Measurements from ENCODE around the gene ZNF415.

DNA sequence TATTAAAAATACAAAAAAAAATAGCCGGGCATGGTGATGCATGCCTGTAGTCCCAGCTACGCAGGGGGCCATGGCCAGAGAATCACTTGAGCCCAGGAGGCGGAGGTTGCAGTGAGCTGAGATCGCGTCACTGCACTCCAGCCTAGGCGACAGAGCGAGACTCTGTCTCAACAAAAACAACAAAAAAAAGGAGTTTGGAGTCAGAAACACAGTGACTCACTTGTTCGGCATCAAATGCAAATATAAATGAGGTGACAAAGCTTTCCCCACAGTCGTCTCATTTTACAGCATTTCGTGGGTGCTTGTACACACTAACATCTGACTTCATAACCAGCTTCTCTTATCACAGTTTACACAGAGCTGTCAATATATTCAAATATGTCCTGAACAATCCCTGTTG lies 49.5 kb upstream of the ZNF415 start:
- no peak for TF ChIP-seq CTBP1 (IDR thresholded peaks at IDR 0.05; ENCODE audit: borderline replicate concordance)
- TF ChIP-seq, protein P1, sequence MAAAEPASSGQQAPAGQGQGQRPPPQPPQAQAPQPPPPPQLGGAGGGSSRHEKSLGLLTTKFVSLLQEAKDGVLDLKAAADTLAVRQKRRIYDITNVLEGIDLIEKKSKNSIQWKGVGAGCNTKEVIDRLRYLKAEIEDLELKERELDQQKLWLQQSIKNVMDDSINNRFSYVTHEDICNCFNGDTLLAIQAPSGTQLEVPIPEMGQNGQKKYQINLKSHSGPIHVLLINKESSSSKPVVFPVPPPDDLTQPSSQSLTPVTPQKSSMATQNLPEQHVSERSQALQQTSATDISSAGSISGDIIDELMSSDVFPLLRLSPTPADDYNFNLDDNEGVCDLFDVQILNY (CRISPR knock-in tag; IDR thresholded peaks at IDR 0.05): no peak
- TF ChIP-seq FOXK1 (CRISPR knock-in tag; IDR thresholded peaks at IDR 0.05; ENCODE audit: borderline replicate concordance): no peak
- TF ChIP-seq, protein P2, sequence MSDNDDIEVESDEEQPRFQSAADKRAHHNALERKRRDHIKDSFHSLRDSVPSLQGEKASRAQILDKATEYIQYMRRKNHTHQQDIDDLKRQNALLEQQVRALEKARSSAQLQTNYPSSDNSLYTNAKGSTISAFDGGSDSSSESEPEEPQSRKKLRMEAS (CRISPR knock-in tag; IDR thresholded peaks at IDR 0.05): no peak
- TF ChIP-seq, protein P3, sequence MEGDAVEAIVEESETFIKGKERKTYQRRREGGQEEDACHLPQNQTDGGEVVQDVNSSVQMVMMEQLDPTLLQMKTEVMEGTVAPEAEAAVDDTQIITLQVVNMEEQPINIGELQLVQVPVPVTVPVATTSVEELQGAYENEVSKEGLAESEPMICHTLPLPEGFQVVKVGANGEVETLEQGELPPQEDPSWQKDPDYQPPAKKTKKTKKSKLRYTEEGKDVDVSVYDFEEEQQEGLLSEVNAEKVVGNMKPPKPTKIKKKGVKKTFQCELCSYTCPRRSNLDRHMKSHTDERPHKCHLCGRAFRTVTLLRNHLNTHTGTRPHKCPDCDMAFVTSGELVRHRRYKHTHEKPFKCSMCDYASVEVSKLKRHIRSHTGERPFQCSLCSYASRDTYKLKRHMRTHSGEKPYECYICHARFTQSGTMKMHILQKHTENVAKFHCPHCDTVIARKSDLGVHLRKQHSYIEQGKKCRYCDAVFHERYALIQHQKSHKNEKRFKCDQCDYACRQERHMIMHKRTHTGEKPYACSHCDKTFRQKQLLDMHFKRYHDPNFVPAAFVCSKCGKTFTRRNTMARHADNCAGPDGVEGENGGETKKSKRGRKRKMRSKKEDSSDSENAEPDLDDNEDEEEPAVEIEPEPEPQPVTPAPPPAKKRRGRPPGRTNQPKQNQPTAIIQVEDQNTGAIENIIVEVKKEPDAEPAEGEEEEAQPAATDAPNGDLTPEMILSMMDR (IDR thresholded peaks at IDR 0.05 in 2 of 3, conservative IDR thresholded peaks at IDR 0.05 in 1 of 3; ENCODE audit: insufficient read depth in 2 of 3, low read depth in 1 of 3, low read length in 3 of 3): no peak
- no peak for TF ChIP-seq TARDBP (IDR thresholded peaks at IDR 0.05)
- TF ChIP-seq, protein P4, sequence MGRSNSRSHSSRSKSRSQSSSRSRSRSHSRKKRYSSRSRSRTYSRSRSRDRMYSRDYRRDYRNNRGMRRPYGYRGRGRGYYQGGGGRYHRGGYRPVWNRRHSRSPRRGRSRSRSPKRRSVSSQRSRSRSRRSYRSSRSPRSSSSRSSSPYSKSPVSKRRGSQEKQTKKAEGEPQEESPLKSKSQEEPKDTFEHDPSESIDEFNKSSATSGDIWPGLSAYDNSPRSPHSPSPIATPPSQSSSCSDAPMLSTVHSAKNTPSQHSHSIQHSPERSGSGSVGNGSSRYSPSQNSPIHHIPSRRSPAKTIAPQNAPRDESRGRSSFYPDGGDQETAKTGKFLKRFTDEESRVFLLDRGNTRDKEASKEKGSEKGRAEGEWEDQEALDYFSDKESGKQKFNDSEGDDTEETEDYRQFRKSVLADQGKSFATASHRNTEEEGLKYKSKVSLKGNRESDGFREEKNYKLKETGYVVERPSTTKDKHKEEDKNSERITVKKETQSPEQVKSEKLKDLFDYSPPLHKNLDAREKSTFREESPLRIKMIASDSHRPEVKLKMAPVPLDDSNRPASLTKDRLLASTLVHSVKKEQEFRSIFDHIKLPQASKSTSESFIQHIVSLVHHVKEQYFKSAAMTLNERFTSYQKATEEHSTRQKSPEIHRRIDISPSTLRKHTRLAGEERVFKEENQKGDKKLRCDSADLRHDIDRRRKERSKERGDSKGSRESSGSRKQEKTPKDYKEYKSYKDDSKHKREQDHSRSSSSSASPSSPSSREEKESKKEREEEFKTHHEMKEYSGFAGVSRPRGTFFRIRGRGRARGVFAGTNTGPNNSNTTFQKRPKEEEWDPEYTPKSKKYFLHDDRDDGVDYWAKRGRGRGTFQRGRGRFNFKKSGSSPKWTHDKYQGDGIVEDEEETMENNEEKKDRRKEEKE (IDR thresholded peaks at IDR 0.05; ENCODE audit: borderline replicate concordance in 1 of 2, control insufficient read depth in 1 of 2, low read depth in 2 of 2, low read length in 1 of 2): no peak
- no peak for TF ChIP-seq HOXB6 (CRISPR knock-in tag; IDR thresholded peaks at IDR 0.05; ENCODE audit: borderline replicate concordance)
- TF ChIP-seq JUND (IDR thresholded peaks at IDR 0.05; ENCODE audit: borderline replicate concordance, low read depth, low read length): no peak
- no peak for TF ChIP-seq JUND (tag; IDR thresholded peaks at IDR 0.05; ENCODE audit: borderline replicate concordance, low read depth, low read length)

All from K562 (cell line).